IMR-90 (cell line): Measurements from ENCODE around the gene OR6J1.

Experiments used
- CTCF ChIP-seq: conservative IDR thresholded peaks from 2 replicates; pipeline ENCODE4 v1.5.1; 2012; ENCODE audit warnings: mild to moderate bottlenecking, low read depth, low read length, improper control_type of control experiment
- POLR2A ChIP-seq: IDR thresholded peaks from 2 replicates; pipeline ENCODE4 v1.6.1; 2012; ENCODE audit warnings: mild to moderate bottlenecking, low read depth, low read length
- TF ChIP-seq, protein P1 (sequence below): fragments of 150-350 bp; IDR thresholded peaks from 2 replicates; pipeline ENCODE4 v1.6.1; 2017; ENCODE audit warnings: mild to moderate bottlenecking, antibody characterized with exemption, low read length, low read depth

GRCh38 chr14:22599349-22599748, 44.8 kb downstream of the OR6J1 start:
- TF ChIP-seq, protein P1, sequence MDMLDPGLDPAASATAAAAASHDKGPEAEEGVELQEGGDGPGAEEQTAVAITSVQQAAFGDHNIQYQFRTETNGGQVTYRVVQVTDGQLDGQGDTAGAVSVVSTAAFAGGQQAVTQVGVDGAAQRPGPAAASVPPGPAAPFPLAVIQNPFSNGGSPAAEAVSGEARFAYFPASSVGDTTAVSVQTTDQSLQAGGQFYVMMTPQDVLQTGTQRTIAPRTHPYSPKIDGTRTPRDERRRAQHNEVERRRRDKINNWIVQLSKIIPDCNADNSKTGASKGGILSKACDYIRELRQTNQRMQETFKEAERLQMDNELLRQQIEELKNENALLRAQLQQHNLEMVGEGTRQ = no peak
- TF ChIP-seq POLR2A (no peak), CTCF (no peak)
